SK-N-MC (cell line): ENCODE results near the gene GINM1.

Experiments
- DNase-seq: peaks from one replicate; pipeline ENCODE4 v3.0.0-alpha.2; 2011; ENCODE audit warnings: low read depth, low spot score
- H3K27ac ChIP-seq: fragments of 200-600 bp; sonication (generic); 2 replicates; pipeline ENCODE4 v1.5.1; 2016; ENCODE audit warnings: mixed run types
- H3K36me3 ChIP-seq: fragments of 200-600 bp; sonication (generic); 2 replicates; pipeline ENCODE4 v1.6.1; 2017; ENCODE audit warnings: antibody characterized with exemption, low read length, mixed read lengths; ENCODE audit not compliant: insufficient read depth
- H3K4me3 ChIP-seq: fragments of 200-600 bp; sonication (generic); 2 replicates; pipeline ENCODE4 v1.5.1; 2016
- H3K9ac ChIP-seq: fragments of 200-600 bp; sonication (generic); 2 replicates; pipeline ENCODE4 v1.8.0; 2017; ENCODE audit warnings: mixed run types, mixed read lengths; ENCODE audit not compliant: insufficient read length
- H3K9me3 ChIP-seq: fragments of 200-600 bp; sonication (generic); 2 replicates; pipeline ENCODE4 v1.6.1; 2017; ENCODE audit warnings: low read depth, mild to moderate bottlenecking, antibody characterized with exemption, low read length, moderate library complexity, mixed read lengths
- EZH2 ChIP-seq: fragments of 200-600 bp; sonication (generic); IDR thresholded peaks from one replicate; pipeline ENCODE4 v1.6.1; 2017; ENCODE audit warnings: antibody characterized with exemption
- FOXP2 ChIP-seq: optimal IDR thresholded peaks from 2 replicates; pipeline ENCODE3; 2011; ENCODE audit warnings: mild to moderate bottlenecking, moderate library complexity; ENCODE audit not compliant: insufficient read depth; ENCODE audit errors: extremely low read length, control extremely low read depth
- POLR2AphosphoS5 ChIP-seq: IDR thresholded peaks from 2 replicates; pipeline ENCODE4 v1.6.1; 2012; ENCODE audit warnings: mild to moderate bottlenecking, low read depth, low read length, borderline replicate concordance

Gene GINM1

GRCh38 chr6:149567945-149568585 is 1.9 kb downstream of the GINM1 start:
- TF ChIP-seq FOXP2, result no peak
- TF ChIP-seq EZH2, result no peak
- TF ChIP-seq POLR2AphosphoS5, result no peak
- H3K9ac ChIP-seq, result no peak overlapping the region
- DNase-seq, result no peak
- H3K36me3 ChIP-seq, result no peaks in the 10 kb centered on the region
- H3K27ac ChIP-seq, result no peak overlapping the region
- H3K9me3 ChIP-seq, result no peaks in the 10 kb centered on the region
- peak overlapping the region; percentile 88; the same call in 1 of the 2 replicates for H3K4me3 ChIP-seq

- H3K9ac ChIP-seq, result no peak overlapping the region
- TF ChIP-seq FOXP2 (no peak), EZH2 (no peak), POLR2AphosphoS5 (no peak)
- no peak overlapping the region for H3K4me3 ChIP-seq
- no peaks in the 10 kb centered on the region for H3K9me3 ChIP-seq
- peaks cover 22% of the 10 kb centered on the region for H3K36me3 ChIP-seq
- DNase-seq, result no peak
- H3K27ac ChIP-seq, result no peak overlapping the region
Observed at GRCh38 chr6:149580880-149581279, 14.7 kb downstream of the GINM1 start.

- Histone ChIP-seq H3K27ac (no peak overlapping the region), H3K36me3 (peaks cover 21% of the 10 kb centered on the region), H3K9ac (no peak overlapping the region), H3K9me3 (no peaks in the 10 kb centered on the region), H3K4me3 (no peak overlapping the region)
- DNase-seq, result no peak
- TF ChIP-seq FOXP2 (no peak), POLR2AphosphoS5 (no peak), EZH2 (no peak)
Observed at GRCh38 chr6:149581349-149581748, 15.2 kb downstream of the GINM1 start.

GRCh38 chr6:149586149-149586548 is 20.0 kb downstream of the GINM1 start:
- TF ChIP-seq POLR2AphosphoS5 (no peak), FOXP2 (no peak), EZH2 (no peak)
- DNase-seq, result no peak

GRCh38 chr6:149592983-149593382 is 26.8 kb downstream of the GINM1 start:
- H3K36me3 ChIP-seq, result peaks cover 64% of the 10 kb centered on the region
- TF ChIP-seq EZH2 (no peak), FOXP2 (no peak), POLR2AphosphoS5 (no peak)
- H3K9me3 ChIP-seq, result no peaks in the 10 kb centered on the region
- no peak overlapping the region for H3K4me3 ChIP-seq
- no peak for DNase-seq
- H3K9ac ChIP-seq, result no peak overlapping the region
- no peak overlapping the region for H3K27ac ChIP-seq

More at GRCh38 chr6:149586149-149586548, 20.0 kb downstream of the GINM1 start:
- Histone ChIP-seq H3K27ac (no peak overlapping the region), H3K9ac (no peak overlapping the region), H3K4me3 (no peak overlapping the region), H3K36me3 (peaks cover 41% of the 10 kb centered on the region), H3K9me3 (no peaks in the 10 kb centered on the region)

- H3K9ac ChIP-seq, result no peak overlapping the region
- no peak for DNase-seq
- no peak for TF ChIP-seq EZH2
- no peak for TF ChIP-seq FOXP2
- no peak for TF ChIP-seq POLR2AphosphoS5
- peaks cover 62% of the 10 kb centered on the region for H3K36me3 ChIP-seq
- H3K9me3 ChIP-seq, result no peaks in the 10 kb centered on the region
- no peak overlapping the region for H3K27ac ChIP-seq
- H3K4me3 ChIP-seq, result no peak overlapping the region
Observed at GRCh38 chr6:149593408-149593807, 27.2 kb downstream of the GINM1 start.

GRCh38 chr6:149600508-149600907 is 34.3 kb downstream of the GINM1 start:
- TF ChIP-seq FOXP2 (no peak), EZH2 (no peak), POLR2AphosphoS5 (no peak)
- no peaks in the 10 kb centered on the region for H3K9me3 ChIP-seq
- peaks cover 21% of the 10 kb centered on the region for H3K36me3 ChIP-seq
- H3K4me3 ChIP-seq, result no peak overlapping the region
- H3K9ac ChIP-seq, result no peak overlapping the region
- H3K27ac ChIP-seq, result no peak overlapping the region
- DNase-seq, result no peak

- no peak overlapping the region for H3K4me3 ChIP-seq
- no peak overlapping the region for H3K9ac ChIP-seq
- H3K9me3 ChIP-seq, result no peaks in the 10 kb centered on the region
- no peak for DNase-seq
- H3K27ac ChIP-seq, result no peak overlapping the region
- H3K36me3 ChIP-seq, result no peaks in the 10 kb centered on the region; the same call in none of the 2 replicates
- TF ChIP-seq FOXP2 (no peak), POLR2AphosphoS5 (no peak), EZH2 (no peak)
Observed at GRCh38 chr6:149608381-149608982, 42.3 kb downstream of the GINM1 start.
